GM19397 (cell line): ENCODE measurements around the gene TSPYL4.

Experiments used
- ATAC-seq: cut with Tn5 transposase; IDR thresholded peaks from one replicate; pipeline ENCODE4 v1.9.1; 2021; ENCODE audit warnings: mild to moderate bottlenecking, moderate library complexity; ENCODE audit not compliant: unreplicated experiment

The TSPYL4 gene

DNA sequence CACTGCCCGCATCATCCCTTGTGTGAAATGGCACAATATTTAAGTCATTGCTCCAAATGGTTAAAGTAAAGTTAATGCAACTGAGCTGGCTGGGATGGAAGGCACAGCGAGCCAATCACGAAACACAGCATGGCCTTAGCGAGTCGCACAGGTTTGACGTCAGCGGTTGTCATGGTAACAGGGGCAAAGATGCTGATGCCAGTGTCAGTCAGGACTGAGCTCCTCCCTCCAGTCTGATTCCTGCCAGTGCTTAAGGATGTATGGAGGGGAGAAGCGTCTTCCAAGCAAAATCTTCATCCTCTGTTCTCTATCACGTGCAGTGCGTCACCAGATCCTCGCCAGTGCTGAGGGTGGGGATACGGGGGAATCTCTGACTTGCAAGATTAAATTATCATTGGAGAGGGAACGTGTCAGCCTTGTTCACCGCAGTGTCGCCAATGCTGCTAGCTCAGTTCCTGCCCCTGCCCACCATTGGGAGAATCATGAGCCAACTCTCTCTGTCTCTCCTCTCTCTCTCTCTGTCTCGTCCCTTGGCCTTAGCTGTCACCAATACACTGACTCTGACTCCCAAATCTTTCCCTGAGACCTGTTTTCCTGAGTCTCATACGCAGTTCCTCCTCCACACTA is 24.5 kb downstream of the TSPYL4 start:
- ATAC-seq = no peak

DNA sequence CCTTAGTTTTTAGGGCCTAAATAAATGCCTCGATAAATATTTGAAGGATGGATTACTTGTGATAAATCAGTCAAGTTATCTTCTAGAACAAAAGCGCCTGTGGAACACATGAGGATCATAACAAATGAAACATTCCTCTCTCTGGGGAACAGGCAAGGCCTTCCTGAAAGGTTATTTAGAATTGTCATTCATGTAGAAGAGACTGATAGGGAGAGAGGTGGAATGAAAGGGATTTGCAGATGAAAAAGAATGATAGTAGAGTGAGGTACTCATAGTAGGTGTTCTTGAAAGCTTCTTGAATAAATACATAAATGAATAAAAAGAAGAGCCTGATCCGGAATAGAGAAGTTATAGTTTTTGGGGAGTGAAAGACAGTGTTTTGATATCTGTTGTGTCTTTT is 30.5 kb downstream of the TSPYL4 start:
- ATAC-seq = no peak

DNA sequence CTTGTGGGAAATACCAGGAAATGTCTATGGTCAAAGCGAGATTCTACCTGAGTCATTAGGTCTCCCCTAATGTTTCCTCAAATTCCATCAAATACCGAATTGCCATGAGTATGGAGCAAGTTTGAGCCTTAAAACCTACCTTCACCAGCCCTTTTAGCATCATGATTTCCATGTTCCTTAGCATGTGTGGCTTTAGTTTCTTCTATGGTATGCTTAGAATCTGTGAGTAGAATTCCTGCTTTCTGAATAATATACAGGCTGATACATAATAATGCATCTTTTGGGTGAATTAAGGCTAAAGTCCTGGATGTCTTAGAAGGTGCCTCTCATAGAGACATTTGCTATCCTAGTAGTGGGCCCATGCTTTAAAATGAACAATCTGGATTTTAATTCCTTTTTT is 32.0 kb downstream of the TSPYL4 start:
- no peak for ATAC-seq

DNA sequence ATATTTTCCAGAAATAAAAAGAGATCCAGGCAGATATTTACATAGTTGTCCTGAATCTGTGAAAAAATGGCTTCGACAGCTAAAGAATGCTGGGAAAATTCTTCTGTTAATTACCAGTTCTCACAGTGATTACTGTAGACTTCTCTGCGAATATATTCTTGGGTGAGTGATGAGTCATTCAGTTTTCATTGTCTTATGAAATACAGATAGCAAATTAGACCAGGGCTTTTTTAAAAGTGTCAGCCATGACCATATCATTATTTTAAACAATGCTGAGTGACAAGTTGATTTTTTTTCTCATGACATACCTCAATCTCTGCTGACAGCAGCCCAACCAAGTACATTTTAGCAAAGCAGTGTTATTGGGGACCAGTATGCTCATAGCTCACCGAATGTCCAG is 32.8 kb downstream of the TSPYL4 start:
- no peak for ATAC-seq

DNA sequence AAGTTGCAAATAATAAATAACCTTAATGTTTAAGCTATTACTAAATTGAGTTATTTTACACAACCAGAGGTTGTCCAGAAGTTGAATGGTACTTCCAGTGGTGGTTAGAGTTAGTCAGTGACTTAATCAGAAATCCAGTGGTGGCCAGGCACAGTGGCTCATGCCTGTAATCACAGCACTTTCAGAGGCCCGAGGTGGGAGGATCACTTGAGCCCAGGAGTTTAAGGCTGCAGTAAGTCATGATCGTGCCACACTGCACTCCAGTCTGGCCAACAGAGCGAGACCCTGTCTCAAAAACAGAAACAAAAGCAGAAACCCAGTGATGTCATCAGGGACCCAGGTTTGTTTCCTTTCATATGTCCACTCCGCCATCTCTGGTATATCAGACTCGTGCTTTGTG is 35.0 kb downstream of the TSPYL4 start:
- ATAC-seq = no peak

DNA sequence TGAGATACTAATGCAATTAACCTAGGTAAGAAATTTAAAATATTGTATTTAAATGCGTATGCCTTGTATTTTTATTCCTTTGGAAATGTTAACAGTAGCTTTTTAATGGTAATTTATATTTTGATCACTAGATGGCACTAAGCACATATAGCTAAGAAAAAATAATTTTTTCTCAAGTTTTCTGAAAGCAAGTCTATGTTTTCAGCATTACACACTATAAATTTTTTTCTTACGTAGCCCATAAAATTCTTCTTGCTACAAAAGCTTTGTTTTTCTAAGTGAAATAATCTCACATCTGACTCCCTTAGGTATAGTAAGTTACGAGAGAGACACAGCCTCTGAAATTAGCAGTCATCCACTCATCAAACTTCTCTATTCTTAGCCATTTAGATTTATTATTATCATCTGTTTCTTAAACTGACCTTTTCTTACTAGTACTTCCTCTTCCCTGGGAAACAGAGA is 35.7 kb downstream of the TSPYL4 start:
- ATAC-seq = no peak

DNA sequence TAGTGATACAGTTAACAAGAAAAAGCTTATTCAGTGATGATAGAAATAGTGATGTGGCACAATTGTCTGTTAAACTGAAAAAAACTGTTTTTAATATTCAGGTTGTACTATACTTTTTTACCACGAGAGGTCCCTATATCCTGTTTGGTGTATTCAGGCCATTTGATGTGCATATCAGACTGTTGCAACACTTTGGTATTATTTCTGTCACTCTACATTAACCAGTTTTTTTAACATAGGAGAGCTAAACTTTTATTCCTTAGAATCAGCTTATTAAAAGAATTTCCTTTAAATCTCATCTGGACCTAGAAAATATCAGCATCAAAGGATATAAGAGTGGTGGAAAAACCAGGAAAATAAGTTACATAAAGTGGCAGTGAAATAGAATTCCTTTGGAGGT is 36.8 kb downstream of the TSPYL4 start:
- no peak for ATAC-seq

DNA sequence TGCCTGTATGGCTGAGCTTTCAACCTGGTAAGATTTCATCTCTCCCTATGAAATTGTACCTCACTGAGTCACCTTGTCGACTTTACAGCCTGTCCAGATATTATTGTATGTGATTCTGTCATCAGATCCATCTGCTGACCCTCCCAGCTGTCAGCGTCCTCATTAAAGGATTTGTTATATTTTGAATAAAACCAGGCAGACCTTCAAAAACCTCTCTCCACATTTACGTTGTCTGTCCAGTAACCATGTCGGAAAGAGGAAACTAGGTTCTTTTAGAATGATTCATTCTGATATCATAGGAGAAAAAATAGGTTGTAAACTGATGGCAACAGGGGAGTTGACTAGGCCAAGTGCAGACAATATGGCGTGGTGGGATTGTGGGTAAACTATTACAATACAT is 38.5 kb downstream of the TSPYL4 start:
- no peak for ATAC-seq

DNA sequence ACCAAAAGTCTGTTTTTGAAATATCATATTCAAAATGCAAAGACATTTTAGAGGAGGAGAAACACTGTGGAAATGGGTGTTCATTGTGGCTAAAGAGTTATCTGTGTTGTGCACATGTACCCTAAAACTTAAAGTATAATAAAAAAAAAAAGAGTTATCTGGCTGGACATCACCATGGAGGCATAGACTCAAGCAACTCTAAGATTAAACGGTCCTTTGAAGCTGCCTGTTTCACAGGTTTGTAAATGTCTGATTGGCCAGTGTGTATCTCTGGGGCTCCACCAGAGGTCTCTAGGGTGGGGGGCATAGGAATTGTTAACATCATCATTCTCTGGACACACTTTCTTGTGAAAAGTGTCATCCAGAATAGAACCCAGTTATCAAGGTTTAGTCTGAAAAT is 39.2 kb downstream of the TSPYL4 start:
- no peak for ATAC-seq

DNA sequence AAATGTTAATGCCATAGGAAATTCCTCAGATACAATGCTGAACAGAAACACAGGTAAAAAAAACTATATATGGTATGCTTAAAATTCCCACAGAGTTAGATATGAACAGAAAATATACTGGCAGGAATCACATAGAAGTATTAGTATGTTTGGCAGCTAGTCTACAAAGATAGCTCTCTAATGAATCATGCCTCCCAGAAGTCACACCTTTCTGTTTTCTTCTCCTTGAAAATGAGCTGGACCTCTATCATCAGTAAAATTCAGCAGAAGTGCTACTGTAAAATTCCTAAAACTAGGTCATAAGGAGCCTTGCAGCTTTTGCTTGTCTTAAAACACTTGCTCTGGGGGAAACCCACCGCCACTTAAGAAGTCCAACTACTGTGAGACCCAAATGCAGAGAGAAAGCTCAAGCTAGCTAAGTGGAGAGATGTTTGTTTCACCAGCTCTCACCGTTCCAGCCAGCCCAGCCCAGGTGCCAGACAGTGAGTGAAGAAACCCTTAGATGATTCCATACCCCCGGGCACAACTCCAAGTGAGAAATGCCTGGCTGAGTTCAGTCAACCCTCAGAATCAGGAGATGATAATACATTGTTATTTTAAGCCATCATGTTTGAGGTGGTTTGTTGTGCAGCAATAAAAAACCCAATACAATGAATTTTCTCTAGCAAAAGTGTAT is 43.0 kb downstream of the TSPYL4 start:
- ATAC-seq = no peak

DNA sequence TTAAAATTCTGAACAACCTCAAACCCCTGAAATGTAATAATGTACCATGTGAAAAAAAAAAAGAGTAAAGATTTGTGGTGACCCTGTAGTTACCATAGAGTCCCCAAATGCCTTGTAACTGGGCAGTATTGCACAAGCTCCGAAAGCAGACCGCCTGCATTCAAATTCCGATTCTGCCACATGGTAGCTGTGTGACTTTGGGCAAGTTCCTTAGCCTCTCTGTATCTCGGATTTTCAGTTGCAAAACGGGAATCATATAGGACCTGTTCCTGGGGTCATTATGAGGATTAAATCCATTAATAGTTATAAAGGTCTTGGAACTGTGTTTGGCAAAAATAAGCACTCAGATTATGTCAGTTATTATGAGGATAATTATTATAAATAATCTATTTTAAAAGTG is 43.6 kb downstream of the TSPYL4 start:
- no peak for ATAC-seq

DNA sequence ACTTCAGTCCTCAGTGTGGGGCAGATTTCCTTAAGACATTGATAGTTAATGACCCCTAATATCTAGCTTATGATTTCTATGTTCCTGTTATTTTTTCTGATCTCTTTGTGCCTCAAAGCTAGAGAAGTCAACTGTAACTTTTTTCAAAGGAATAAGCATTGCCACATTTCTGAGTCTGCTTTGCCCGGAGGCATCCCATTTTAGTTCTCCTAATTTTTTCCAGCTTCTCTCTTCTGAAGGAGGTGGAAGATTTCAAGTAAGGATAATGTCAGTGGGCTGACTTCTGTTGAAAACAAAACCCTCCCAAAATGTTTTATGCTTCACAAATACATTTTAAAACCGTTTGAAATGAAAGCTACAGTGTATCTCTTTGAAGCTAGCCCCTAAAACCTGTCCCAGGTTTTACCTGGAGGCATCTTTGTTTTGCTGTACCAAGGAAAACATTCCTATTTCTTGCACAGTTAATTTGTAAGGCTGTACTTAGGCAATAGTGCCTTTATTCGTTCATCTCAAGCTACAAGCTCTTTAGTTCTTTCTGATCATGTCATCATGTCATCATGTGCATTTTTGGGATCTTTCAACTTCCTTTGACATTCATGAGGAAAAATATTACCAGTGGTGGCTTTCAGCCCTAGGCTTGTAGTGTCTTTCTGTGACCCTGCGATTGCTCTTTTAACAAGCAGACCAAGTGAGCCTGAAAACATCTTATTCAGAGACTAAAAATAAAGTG is 45.7 kb downstream of the TSPYL4 start:
- ATAC-seq = no peak

DNA sequence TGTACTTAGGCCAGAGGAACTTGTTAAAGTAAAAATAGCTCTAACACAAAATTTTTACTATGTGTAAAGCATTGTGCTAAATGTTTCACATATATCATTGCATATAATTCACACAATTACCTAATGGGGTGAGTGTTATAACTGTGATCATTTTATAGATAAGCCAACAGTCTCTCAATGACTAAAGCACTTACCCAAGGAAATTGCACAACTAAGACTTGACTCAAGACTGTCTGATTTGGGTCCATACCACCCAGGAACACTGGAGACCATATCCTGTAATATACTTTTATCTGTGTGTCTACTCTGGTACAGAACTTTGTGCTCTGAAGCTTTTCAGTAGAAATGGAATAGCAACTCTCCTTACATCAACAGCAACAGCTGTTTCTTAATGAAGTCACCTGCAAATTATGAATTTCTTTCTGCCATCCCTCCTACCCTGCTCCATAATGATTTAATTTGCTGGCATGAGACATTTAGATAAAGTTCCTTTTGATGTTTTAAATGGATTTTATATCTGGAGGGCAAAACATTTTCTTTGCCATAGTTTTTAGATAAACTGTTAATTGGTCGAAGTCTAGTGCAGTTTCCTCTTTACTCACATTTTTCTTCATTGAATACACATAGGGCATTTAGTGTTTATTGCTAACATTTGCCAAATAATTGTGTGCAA is 47.5 kb downstream of the TSPYL4 start:
- no peak for ATAC-seq

DNA sequence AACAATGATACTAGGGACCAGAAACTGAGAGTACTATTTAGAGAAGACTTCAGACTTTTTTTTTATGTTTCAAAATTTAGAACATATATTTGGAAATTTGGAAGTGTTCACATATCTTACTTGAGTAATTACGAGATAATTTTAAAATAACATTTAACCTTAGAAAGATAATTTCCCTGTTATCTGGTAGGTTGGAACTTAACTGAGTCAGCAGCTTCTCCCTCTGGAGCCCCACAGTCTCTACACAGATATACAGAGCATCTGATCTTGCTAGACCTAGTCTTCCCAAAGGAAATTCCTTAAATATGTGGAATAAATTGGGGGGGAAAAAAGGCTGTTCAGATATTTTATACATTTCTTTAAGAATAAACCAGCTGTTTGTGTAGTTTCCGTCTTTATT is 48.6 kb downstream of the TSPYL4 start:
- no peak for ATAC-seq

DNA sequence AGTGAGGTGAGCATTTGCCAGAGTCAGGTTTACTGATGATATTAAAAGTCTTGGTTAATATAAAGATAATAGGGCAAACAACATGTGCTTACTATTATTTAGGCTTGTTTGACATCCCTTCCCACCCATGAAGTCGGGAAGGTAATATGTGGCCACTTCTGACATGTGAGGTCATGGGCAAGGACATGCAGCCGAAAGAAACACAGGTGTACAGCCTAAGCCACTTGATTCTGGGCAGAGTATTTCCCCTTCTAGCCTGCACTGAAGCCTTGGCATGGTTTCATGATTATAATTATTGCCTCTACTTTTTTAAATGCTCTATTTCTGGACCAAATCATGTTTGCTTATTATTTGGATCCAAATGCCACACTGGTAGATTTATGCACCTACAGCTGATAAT is 52.3 kb downstream of the TSPYL4 start:
- ATAC-seq = no peak

DNA sequence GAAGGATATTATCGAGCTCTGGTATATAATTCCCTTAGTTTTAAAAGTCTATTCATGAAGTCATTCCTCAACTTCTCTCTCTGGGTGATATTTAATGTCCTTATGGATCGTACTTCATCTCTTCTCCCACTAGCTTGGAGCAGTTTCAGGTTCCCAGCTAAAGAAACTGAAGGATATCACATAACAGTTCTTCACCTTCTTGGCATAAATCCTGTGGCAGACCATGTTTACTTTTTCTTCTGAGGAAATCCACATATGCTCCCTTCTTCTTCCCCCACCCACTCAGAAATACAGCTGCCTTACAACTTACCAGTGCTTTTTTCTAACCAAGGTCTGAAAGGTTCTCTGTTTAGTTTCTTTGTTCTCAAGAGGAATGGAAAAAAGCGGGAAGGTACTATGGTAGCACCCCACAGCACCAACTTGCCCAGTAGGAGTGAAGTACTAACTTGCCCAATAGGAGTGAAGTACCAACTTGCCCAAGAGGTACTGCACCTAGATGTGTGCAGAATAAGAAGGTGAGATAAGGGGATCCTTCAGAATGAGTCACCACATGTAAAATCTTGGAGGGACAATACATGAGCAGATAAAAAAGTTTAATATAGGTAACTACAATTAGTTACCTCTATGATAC is 53.1 kb downstream of the TSPYL4 start:
- ATAC-seq = no peak
